ENCODE measurements around the gene ACRV1.
A peak's percentile ranks its signal among the peaks of the same experiment; 100 is the strongest.

ACRV1 gene

GRCh38 chr11:125679837-125680236 lies 810 bp downstream of the ACRV1 start:
- no peak for TF ChIP-seq CTCF (conservative IDR thresholded peaks at IDR 0.05; ENCODE audit: control insufficient read depth, insufficient read depth, low read depth, low read length)
- no peak overlapping the region for H3K4me3 ChIP-seq (ENCODE audit: control insufficient read depth, low read depth, low read length)
- DNase-seq (ENCODE audit: low read depth): no peak

- peak; percentile 31 for TF ChIP-seq CTCF (conservative IDR thresholded peaks at IDR 0.05; ENCODE audit: control insufficient read depth, insufficient read depth, low read depth, low read length)
- peak; percentile 5 for DNase-seq (ENCODE audit: low read depth)
- no peak overlapping the region for H3K4me3 ChIP-seq (ENCODE audit: control insufficient read depth, low read depth, low read length)
These were observed 1.2 kb downstream of the ACRV1 start for GRCh38 chr11:125679397-125679796.

- DNase-seq (ENCODE audit: low read depth): no peak
- H3K4me3 ChIP-seq (ENCODE audit: control insufficient read depth, low read depth, low read length): no peak overlapping the region
- no peak for TF ChIP-seq CTCF (conservative IDR thresholded peaks at IDR 0.05; ENCODE audit: control insufficient read depth, insufficient read depth, low read depth, low read length)
These were observed 5.5 kb downstream of the ACRV1 start for GRCh38 chr11:125675196-125675595.

- no peak for DNase-seq (ENCODE audit: low read depth)
- H3K4me3 ChIP-seq (ENCODE audit: control insufficient read depth, low read depth, low read length): no peak overlapping the region
- no peak for TF ChIP-seq CTCF (conservative IDR thresholded peaks at IDR 0.05; ENCODE audit: control insufficient read depth, insufficient read depth, low read depth, low read length)
These were observed 6.4 kb downstream of the ACRV1 start for GRCh38 chr11:125674210-125674609.

GRCh38 chr11:125671561-125671960 lies 9.1 kb downstream of the ACRV1 start:
- DNase-seq (ENCODE audit: low read depth): no peak
- TF ChIP-seq CTCF (conservative IDR thresholded peaks at IDR 0.05; ENCODE audit: control insufficient read depth, insufficient read depth, low read depth, low read length): no peak
- H3K4me3 ChIP-seq (ENCODE audit: control insufficient read depth, low read depth, low read length): no peak overlapping the region

GRCh38 chr11:125670172-125670571 lies 10.5 kb downstream of the ACRV1 start:
- DNase-seq (ENCODE audit: low read depth): no peak
- H3K4me3 ChIP-seq (ENCODE audit: control insufficient read depth, low read depth, low read length): no peak overlapping the region
- no peak for TF ChIP-seq CTCF (conservative IDR thresholded peaks at IDR 0.05; ENCODE audit: control insufficient read depth, insufficient read depth, low read depth, low read length)

GRCh38 chr11:125667151-125667550 lies 13.5 kb downstream of the ACRV1 start:
- no peak overlapping the region for H3K4me3 ChIP-seq (ENCODE audit: control insufficient read depth, low read depth, low read length)
- no peak for DNase-seq (ENCODE audit: low read depth)
- no peak for TF ChIP-seq CTCF (conservative IDR thresholded peaks at IDR 0.05; ENCODE audit: control insufficient read depth, insufficient read depth, low read depth, low read length)
